Fibroblast of lung (primary cell): ENCODE data around the gene PRR16.

Experiments
- EZH2 ChIP-seq: IDR thresholded peaks from 2 replicates; pipeline ENCODE4 v1.5.1; 2012; ENCODE audit warnings: low read length, control low read depth, mild to moderate bottlenecking; ENCODE audit errors: missing control alignments
- TF ChIP-seq, protein P1 (sequence below), 2 donors: IDR thresholded peaks in 1 of 2; conservative IDR thresholded peaks in 1 of 2; 1 replicate in 1 of 2; 2 replicates in 1 of 2; pipeline ENCODE4 v1.5.1; 2011 to 2012; ENCODE audit warnings: low read length in 2 of 2, control low read depth in 1 of 2, inconsistent platforms in 1 of 2, low read depth in 1 of 2, mild to moderate bottlenecking in 1 of 2

- TF ChIP-seq, protein P1, sequence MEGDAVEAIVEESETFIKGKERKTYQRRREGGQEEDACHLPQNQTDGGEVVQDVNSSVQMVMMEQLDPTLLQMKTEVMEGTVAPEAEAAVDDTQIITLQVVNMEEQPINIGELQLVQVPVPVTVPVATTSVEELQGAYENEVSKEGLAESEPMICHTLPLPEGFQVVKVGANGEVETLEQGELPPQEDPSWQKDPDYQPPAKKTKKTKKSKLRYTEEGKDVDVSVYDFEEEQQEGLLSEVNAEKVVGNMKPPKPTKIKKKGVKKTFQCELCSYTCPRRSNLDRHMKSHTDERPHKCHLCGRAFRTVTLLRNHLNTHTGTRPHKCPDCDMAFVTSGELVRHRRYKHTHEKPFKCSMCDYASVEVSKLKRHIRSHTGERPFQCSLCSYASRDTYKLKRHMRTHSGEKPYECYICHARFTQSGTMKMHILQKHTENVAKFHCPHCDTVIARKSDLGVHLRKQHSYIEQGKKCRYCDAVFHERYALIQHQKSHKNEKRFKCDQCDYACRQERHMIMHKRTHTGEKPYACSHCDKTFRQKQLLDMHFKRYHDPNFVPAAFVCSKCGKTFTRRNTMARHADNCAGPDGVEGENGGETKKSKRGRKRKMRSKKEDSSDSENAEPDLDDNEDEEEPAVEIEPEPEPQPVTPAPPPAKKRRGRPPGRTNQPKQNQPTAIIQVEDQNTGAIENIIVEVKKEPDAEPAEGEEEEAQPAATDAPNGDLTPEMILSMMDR (conservative IDR thresholded peaks at IDR 0.05 in 1 of 2, IDR thresholded peaks at IDR 0.05 in 1 of 2; ENCODE audit: low read depth in 1 of 2, low read length in 2 of 2), result no peak
- TF ChIP-seq EZH2, result no peak
Observed at GRCh38 chr5:120568711-120569110, 104.6 kb downstream of the PRR16 start.
